ENCODE data around the gene IL34. TPM values are rescaled to one million over a fixed set of nuclear protein-coding genes. Genes with fewer than 3 reads are reported as not detected.

The IL34 gene
- polyA plus RNA-seq, 1 donor from 2014 or later = 3.0 TPM

- Histone ChIP-seq H4K20me1 (ENCODE audit: insufficient read depth) (no peaks in the 10 kb centered on the region), H3K9me2 (ENCODE audit: insufficient read depth, low read length) (no peaks in the 10 kb centered on the region), H3K4me2 (ENCODE audit: low read length) (no peak overlapping the region), H3K36me3 (ENCODE audit: insufficient read depth, low read length) (no peaks in the 10 kb centered on the region), H3K9me3 (ENCODE audit: low read length) (no peaks in the 10 kb centered on the region), H3K9ac (ENCODE audit: low read length) (no peak overlapping the region), H3K27ac (ENCODE audit: low read length) (no peak overlapping the region), H3K27me3 (ENCODE audit: insufficient read depth, low read depth, low read length) (no peaks in the 10 kb centered on the region), H3K4me3 (ENCODE audit: low read length) (no peak overlapping the region), H3F3A (ENCODE audit: insufficient read depth, low read length, poor library complexity, severe bottlenecking) (no peaks in the 10 kb centered on the region), H2AFZ (ENCODE audit: low read depth, low read length) (no peak overlapping the region), H3K79me2 (replicated peaks; ENCODE audit: insufficient read depth, low read length) (no peaks in the 10 kb centered on the region)
- TF ChIP-seq RAD21 (conservative IDR thresholded peaks at IDR 0.05) = no peak
- no peak for TF ChIP-seq SMC3 (conservative IDR thresholded peaks at IDR 0.05; ENCODE audit: poor library complexity)
- TF ChIP-seq EZH2 (IDR thresholded peaks at IDR 0.05; ENCODE audit: borderline replicate concordance, insufficient read depth, low read length, poor library complexity, severe bottlenecking) = no peak
- no peak for TF ChIP-seq MXI1 (conservative IDR thresholded peaks at IDR 0.05; ENCODE audit: poor library complexity, severe bottlenecking)
- no peak for TF ChIP-seq TAF1 (IDR thresholded peaks at IDR 0.05; ENCODE audit: low read depth)
- TF ChIP-seq REST (IDR thresholded peaks at IDR 0.05; ENCODE audit: borderline replicate concordance) = no peak
- TF ChIP-seq POLR2AphosphoS5 (IDR thresholded peaks at IDR 0.05) = no peak
- no peak for TF ChIP-seq EP300 (conservative IDR thresholded peaks at IDR 0.05; ENCODE audit: poor library complexity, severe bottlenecking)
- TF ChIP-seq CTCF (IDR thresholded peaks at IDR 0.05; ENCODE audit: poor library complexity, severe bottlenecking) = no peak
These were observed 1.4 kb upstream of the IL34 start for GRCh38 chr16:70644763-70645597.

GRCh38 chr16:70647441-70648359, 1.3 kb downstream of the IL34 start:
- no peaks in the 10 kb centered on the region for H4K20me1 ChIP-seq (ENCODE audit: insufficient read depth)
- no peak overlapping the region for H3K9ac ChIP-seq (ENCODE audit: low read length)
- H3K4me2 ChIP-seq (ENCODE audit: low read length) = no peak overlapping the region
- H3K79me2 ChIP-seq (replicated peaks; ENCODE audit: insufficient read depth, low read length) = no peaks in the 10 kb centered on the region
- H3K4me3 ChIP-seq (ENCODE audit: low read length) = no peak overlapping the region
- no peak overlapping the region for H3K27ac ChIP-seq (ENCODE audit: low read length)
- H3K9me2 ChIP-seq (ENCODE audit: insufficient read depth, low read length) = no peaks in the 10 kb centered on the region
- H3K36me3 ChIP-seq (ENCODE audit: insufficient read depth, low read length) = no peaks in the 10 kb centered on the region
- no peak overlapping the region for H2AFZ ChIP-seq (ENCODE audit: low read depth, low read length)
- H3K27me3 ChIP-seq (ENCODE audit: insufficient read depth, low read depth, low read length) = no peaks in the 10 kb centered on the region
- H3K9me3 ChIP-seq (ENCODE audit: low read length) = no peaks in the 10 kb centered on the region
- no peaks in the 10 kb centered on the region for H3F3A ChIP-seq (ENCODE audit: insufficient read depth, low read length, poor library complexity, severe bottlenecking)
- no peak for TF ChIP-seq EP300 (conservative IDR thresholded peaks at IDR 0.05; ENCODE audit: poor library complexity, severe bottlenecking)
- TF ChIP-seq TAF1 (IDR thresholded peaks at IDR 0.05; ENCODE audit: low read depth) = no peak
- no peak for TF ChIP-seq CTCF (IDR thresholded peaks at IDR 0.05; ENCODE audit: poor library complexity, severe bottlenecking)
- TF ChIP-seq POLR2AphosphoS5 (IDR thresholded peaks at IDR 0.05) = no peak
- TF ChIP-seq SMC3 (conservative IDR thresholded peaks at IDR 0.05; ENCODE audit: poor library complexity) = no peak
- no peak for TF ChIP-seq REST (IDR thresholded peaks at IDR 0.05; ENCODE audit: borderline replicate concordance)
- TF ChIP-seq EZH2 (IDR thresholded peaks at IDR 0.05; ENCODE audit: borderline replicate concordance, insufficient read depth, low read length, poor library complexity, severe bottlenecking) = no peak
- no peak for TF ChIP-seq MXI1 (conservative IDR thresholded peaks at IDR 0.05; ENCODE audit: poor library complexity, severe bottlenecking)
- TF ChIP-seq RAD21 (conservative IDR thresholded peaks at IDR 0.05) = no peak

All from neural cell (in vitro differentiated cells).